Esophagus muscularis mucosa (tissue), 4 donors: ENCODE data around the gene LRRC14B. TPM values are rescaled to one million over a fixed set of nuclear protein-coding genes. Genes with fewer than 3 reads are reported as not detected.

Experiments
- DNase-seq: peaks from one replicate; pipeline ENCODE4 v3.0.0-alpha.2; 2017; ENCODE audit errors: extremely low spot score
- H3K27ac ChIP-seq, 4 donors: fragments of 200-600 bp; sonication (generic); replicated peaks in 1 of 4; 1 replicate in 3 of 4; 2 replicates in 1 of 4; pipeline ENCODE4 v1.5.1; 2016 to 2019; ENCODE audit warnings: mild to moderate bottlenecking in 1 of 4
- H3K27me3 ChIP-seq, 4 donors: fragments of 200-600 bp; sonication (generic); one replicate each; pipeline versions ENCODE4 v1.5.1 to v1.6.0; 2016 to 2019
- H3K36me3 ChIP-seq, 4 donors: fragments of 200-600 bp; sonication (generic); one replicate each; pipeline ENCODE4 v1.5.1; 2016 to 2019
- H3K4me1 ChIP-seq, 4 donors: fragments of 200-600 bp; sonication (generic); one replicate each; pipeline ENCODE4 v1.5.1; 2016 to 2019
- H3K4me3 ChIP-seq, 4 donors: fragments of 200-600 bp; sonication (generic); 1 replicate in 2 of 4; 2 replicates in 2 of 4; pipeline ENCODE4 v1.5.1; 2016 to 2019; ENCODE audit warnings: mild to moderate bottlenecking in 4 of 4, moderate library complexity in 1 of 4
- H3K9me3 ChIP-seq, 4 donors: fragments of 200-600 bp; sonication (generic); 1 replicate in 3 of 4; 2 replicates in 1 of 4; pipeline ENCODE4 v1.5.1; 2016 to 2019
- CTCF ChIP-seq, 3 experiments: fragments of 200-600 bp in 2 of 3; fragments of 450-650 bp in 1 of 3; sonication (generic) in 2 of 3; IDR thresholded peaks; one replicate each; pipeline ENCODE4 v1.5.1; 2017 to 2019; ENCODE audit warnings: antibody characterized with exemption in 3 of 3, mild to moderate bottlenecking in 2 of 3, moderate library complexity in 1 of 3
- EP300 ChIP-seq: sonication (generic); formaldehyde crosslinking; IDR thresholded peaks from one replicate; pipeline ENCODE4 v1.6.1; 2017; ENCODE audit warnings: antibody characterized with exemption
- POLR2A ChIP-seq: fragments of 450-650 bp; IDR thresholded peaks from one replicate; pipeline ENCODE4 v1.6.1; 2017; ENCODE audit warnings: antibody characterized with exemption, moderate library complexity, mild to moderate bottlenecking, low read depth
- POLR2AphosphoS5 ChIP-seq, 2 donors: sonication (generic); formaldehyde crosslinking; IDR thresholded peaks; one replicate each; pipeline ENCODE4 v1.6.1; 2017; ENCODE audit warnings: antibody characterized with exemption in 2 of 2
- WGBS: methylation state at CpG from one replicate; pipeline ENCODE4 v1.1.5; 2018; 5-methylcytosine and 5-hydroxymethylcytosine counted together
- intact Hi-C: fragments of 100-400 bp; cut with DNase I; formaldehyde crosslinking; loops from one replicate; pipeline ENCODE4 v1.15.1; 2023
- total RNA-seq, 4 donors: library from RNA; depleted of rRNA; stranded (reverse); fragments of >200 nt; gene quantifications; one replicate each; pipeline versions ENCODE4 v1.1.0 to v1.2.1, GENCODE V29; 2016

Gene LRRC14B
- not detected for total RNA-seq

DNA sequence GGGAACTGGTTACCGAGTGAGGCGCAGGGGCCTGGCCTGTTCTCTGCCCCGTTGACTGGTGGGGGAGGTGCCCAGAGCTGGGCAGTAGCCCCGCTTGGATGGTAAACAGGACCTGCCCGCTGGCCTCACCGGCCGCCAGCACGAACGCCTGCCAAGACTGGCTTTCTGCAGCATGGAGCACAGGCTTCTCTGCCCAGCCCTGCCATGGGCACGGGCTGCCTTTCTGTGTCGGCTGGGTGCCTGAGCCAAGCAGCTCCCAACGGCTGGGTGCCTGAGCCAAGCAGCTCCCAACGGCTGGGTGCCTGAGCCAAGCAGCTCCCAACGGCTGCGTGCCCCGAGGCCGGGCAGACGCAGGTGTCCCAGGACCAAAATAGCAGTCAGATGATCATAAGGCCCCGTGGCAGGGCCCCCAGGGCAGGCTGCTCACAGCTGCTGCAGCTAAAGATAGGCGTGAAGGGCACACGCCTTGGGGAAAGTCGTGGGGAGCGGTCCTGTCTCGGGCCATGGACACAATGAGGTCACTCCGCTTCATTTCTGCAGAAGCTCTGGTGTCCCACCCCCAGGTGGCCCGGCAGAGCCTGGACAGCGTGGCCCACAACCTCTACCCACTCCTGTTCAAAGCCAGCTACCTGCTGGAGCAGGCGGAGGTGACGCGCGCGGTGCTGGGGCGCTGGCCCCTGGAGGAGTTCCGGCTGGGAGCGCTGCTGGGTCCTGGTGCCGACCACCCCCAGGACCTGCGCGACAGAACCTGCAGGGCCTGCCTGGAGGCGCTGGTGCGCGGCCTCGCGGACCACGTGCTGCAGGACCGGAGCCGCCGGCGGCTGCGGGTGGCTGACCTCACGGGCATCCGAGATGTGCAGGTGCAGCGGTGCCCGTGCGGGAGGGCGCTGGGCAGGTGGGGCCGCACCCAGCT lies at the start of gene LRRC14B:
TSS of gene LRRC14B (plus strand) at position 460 of the 913 bp plus-strand sequence. CDS start at position 504, 44 bp downstream.
- peaks cover 0 to 51% (median 0%) of the 10 kb centered on the region in 4 donors for H3K27me3 ChIP-seq
- no peak for TF ChIP-seq CTCF (IDR thresholded peaks at IDR 0.05)
- TF ChIP-seq EP300 = no peak
- no peak for TF ChIP-seq POLR2AphosphoS5 (IDR thresholded peaks at IDR 0.05)
- no peak for TF ChIP-seq POLR2A
- WGBS = 33% methylated on average over 32 of the region's 56 CpGs
- H3K4me1 ChIP-seq = peaks cover 32 to 37% (median 34%) of the 10 kb centered on the region in 4 donors
- H3K36me3 ChIP-seq = peaks cover 0 to 6% (median 0%) of the 10 kb centered on the region in 4 donors
- DNase-seq = no peak
- peak within 1 kb of the TSS; percentile 3 to 24 (median 18) for H3K4me3 ChIP-seq
- intact Hi-C loops = no loop called here
- H3K9me3 ChIP-seq = no peaks in the 10 kb centered on the region
- H3K27ac ChIP-seq = peak within 1 kb of the TSS; percentile 19 to 54 (median 26)

DNA sequence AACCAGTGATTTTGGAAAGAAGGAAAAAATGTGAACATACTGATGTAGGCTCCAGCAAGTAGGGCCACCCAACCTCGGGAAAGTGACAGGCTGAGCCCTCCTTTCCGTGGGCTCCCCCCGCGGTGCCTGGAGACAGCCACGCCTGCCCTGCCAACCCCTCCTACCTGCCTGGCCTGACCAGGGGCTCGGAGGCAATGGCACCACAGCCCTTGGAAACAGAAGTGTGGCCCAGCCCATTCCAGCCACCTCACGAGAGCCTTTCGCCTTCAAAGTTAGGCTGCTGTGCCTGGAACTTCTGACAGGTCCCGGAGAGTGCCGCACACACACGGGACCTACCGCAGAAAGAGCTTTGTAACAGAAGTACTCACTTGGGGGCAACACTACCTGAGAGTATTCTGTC lies 49.5 kb upstream of the LRRC14B start:
- TF ChIP-seq POLR2AphosphoS5 (IDR thresholded peaks at IDR 0.05) (no peak), POLR2A (no peak), CTCF (IDR thresholded peaks at IDR 0.05) (no peak), EP300 (no peak)
- intact Hi-C loops = no loop called here
- H3K27ac ChIP-seq = no peak overlapping the region
- H3K4me3 ChIP-seq = no peak overlapping the region
- 95% methylated on average over 8 of the region's 12 CpGs for WGBS
- H3K9me3 ChIP-seq = peaks cover 0 to 5% (median 3%) of the 10 kb centered on the region in 4 donors
- H3K27me3 ChIP-seq = peaks cover 0 to 40% (median 0%) of the 10 kb centered on the region in 4 donors
- no peaks in the 10 kb centered on the region for H3K4me1 ChIP-seq
- no peaks in the 10 kb centered on the region for H3K36me3 ChIP-seq
- peak; percentile 68 for DNase-seq

DNA sequence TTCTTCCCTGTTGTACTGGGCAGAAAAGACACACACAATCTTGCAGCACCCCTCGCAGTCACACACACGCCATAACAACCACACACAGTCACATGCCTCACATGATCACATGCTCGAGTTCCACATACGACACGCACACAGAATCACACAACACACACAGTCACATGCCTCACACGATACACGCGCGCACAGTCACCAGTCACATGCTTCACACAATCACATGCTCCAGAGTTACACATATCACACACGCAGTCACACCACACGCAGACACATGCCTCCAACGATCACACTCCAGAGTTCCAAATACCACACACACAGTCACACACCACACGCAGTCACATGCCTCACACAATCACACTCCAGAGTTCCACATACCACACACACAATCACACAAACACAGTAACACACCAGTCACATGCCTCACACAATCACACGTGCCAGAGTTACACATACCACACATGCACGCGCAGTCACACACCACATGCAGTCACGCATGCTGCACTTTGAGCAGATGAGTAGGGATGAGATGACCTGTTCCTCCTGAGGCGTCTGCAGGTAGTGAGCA lies 49.0 kb upstream of the LRRC14B start:
- TF ChIP-seq POLR2A = no peak
- TF ChIP-seq CTCF (IDR thresholded peaks at IDR 0.05) = no peak
- no peak for TF ChIP-seq EP300
- TF ChIP-seq POLR2AphosphoS5 (IDR thresholded peaks at IDR 0.05) = no peak
- H3K27me3 ChIP-seq = peaks cover 0 to 40% (median 0%) of the 10 kb centered on the region in 4 donors
- intact Hi-C loops = no loop called here
- no peaks in the 10 kb centered on the region for H3K4me1 ChIP-seq
- no peak overlapping the region for H3K4me3 ChIP-seq
- H3K27ac ChIP-seq = no peak overlapping the region
- peaks cover 0 to 11% (median 9%) of the 10 kb centered on the region in 4 donors for H3K9me3 ChIP-seq
- WGBS = 94% methylated on average over 18 of the region's 18 CpGs
- peak; percentile 88 for DNase-seq
- no peaks in the 10 kb centered on the region for H3K36me3 ChIP-seq

DNA sequence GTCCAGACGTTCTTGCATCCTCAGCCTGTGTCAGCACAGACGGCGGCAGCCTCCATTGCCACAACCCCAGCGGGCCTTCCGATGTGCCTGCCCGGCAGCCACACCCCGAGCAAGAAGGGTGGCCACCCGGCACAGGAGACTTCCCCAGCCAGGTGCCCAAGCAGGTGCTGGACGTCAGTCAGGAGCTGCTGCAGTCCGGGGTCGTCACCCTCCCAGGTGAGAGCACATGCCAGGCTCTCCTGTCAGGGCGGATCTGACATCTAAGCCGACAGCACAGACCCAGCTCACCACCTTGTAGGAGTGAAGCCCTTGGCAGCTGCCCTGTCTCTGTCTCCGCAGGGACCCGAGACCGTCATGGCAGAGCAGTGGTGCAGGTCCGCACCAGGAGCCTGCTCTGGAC lies 48.3 kb upstream of the LRRC14B start:
- H3K36me3 ChIP-seq = no peaks in the 10 kb centered on the region
- peak; percentile 83 for DNase-seq
- WGBS = 79% methylated on average over 4 of the region's 17 CpGs
- intact Hi-C loops = no loop called here
- TF ChIP-seq POLR2AphosphoS5 (IDR thresholded peaks at IDR 0.05) = no peak
- no peak for TF ChIP-seq POLR2A
- no peak for TF ChIP-seq EP300
- no peak for TF ChIP-seq CTCF (IDR thresholded peaks at IDR 0.05)
- peaks cover 0 to 18% (median 16%) of the 10 kb centered on the region in 4 donors for H3K9me3 ChIP-seq
- H3K27me3 ChIP-seq = peaks cover 0 to 35% (median 0%) of the 10 kb centered on the region in 4 donors
- no peaks in the 10 kb centered on the region for H3K4me1 ChIP-seq
- H3K27ac ChIP-seq = no peak overlapping the region
- no peak overlapping the region for H3K4me3 ChIP-seq
